Right renal pelvis (tissue), 4 donors: ENCODE data around the gene ZCCHC24. TPM values are rescaled to one million over a fixed set of nuclear protein-coding genes. Genes with fewer than 3 reads are reported as not detected.

Source experiments
- DNase-seq, 4 donors: peaks; one replicate each; pipeline ENCODE4 v3.0.0-alpha.2; 2013; ENCODE audit warnings: low read depth in 4 of 4, low spot score in 3 of 4, missing footprints in 1 of 4
- polyA plus RNA-seq, 4 donors: library from polyadenylated mRNA; unstranded; fragments of 120-200 nt; gene quantifications; one replicate each; pipeline ENCODE4 v1.2.1, GENCODE V29; 2013; ENCODE audit not compliant: insufficient read length in 4 of 4

ZCCHC24 gene
- polyA plus RNA-seq, 4 donors = 25.4 to 27.9 (median 26.1) TPM

GRCh38 chr10:79387466-79387973, 57.9 kb downstream of the ZCCHC24 start:
- DNase-seq = no peak

- no peak for DNase-seq
Measured at GRCh38 chr10:79386637-79387465, 58.6 kb downstream of the ZCCHC24 start.

- DNase-seq = no peak
Measured at GRCh38 chr10:79385804-79386531, 59.5 kb downstream of the ZCCHC24 start.

- DNase-seq = no peak
Measured at GRCh38 chr10:79385392-79385795, 60.0 kb downstream of the ZCCHC24 start.

- no peak for DNase-seq
Measured at GRCh38 chr10:79384773-79385391, 60.5 kb downstream of the ZCCHC24 start.

GRCh38 chr10:79383974-79384606, 61.3 kb downstream of the ZCCHC24 start:
- no peak for DNase-seq

- no peak for DNase-seq
Measured at GRCh38 chr10:79382491-79382941, 62.9 kb downstream of the ZCCHC24 start.

GRCh38 chr10:79381804-79382221, 63.6 kb downstream of the ZCCHC24 start:
- no peak for DNase-seq

- no peak for DNase-seq
Measured at GRCh38 chr10:79380946-79381721, 64.3 kb downstream of the ZCCHC24 start.

GRCh38 chr10:79380125-79380945, 65.1 kb downstream of the ZCCHC24 start:
- no peak for DNase-seq

GRCh38 chr10:79379512-79380124, 65.8 kb downstream of the ZCCHC24 start:
- no peak for DNase-seq

- DNase-seq = no peak
Measured at GRCh38 chr10:79378647-79379511, 66.5 kb downstream of the ZCCHC24 start.

- DNase-seq = no peak
Measured at GRCh38 chr10:79378383-79378646, 67.1 kb downstream of the ZCCHC24 start.

- no peak for DNase-seq
Measured at GRCh38 chr10:79377557-79378382, 67.7 kb downstream of the ZCCHC24 start.

GRCh38 chr10:79376751-79377556, 68.5 kb downstream of the ZCCHC24 start:
- no peak for DNase-seq

- DNase-seq = no peak
Measured at GRCh38 chr10:79376078-79376628, 69.3 kb downstream of the ZCCHC24 start.
